Heart right ventricle (tissue), 16 donors: ENCODE data around the gene RNF11. TPM values are rescaled to one million over a fixed set of nuclear protein-coding genes. Genes with fewer than 3 reads are reported as not detected.

Experiments used
- ATAC-seq, 8 donors: fragments of 200-7000 bp; cut with Tn5 transposase; one replicate each; pipeline ENCODE4 v1.9.1; 2020; ENCODE audit warnings: mild to moderate bottlenecking in 8 of 8, moderate library complexity in 8 of 8, moderate number of reproducible peaks in 1 of 8
- DNase-seq, 2 donors: peaks; one replicate each; pipeline ENCODE4 v3.0.0-alpha.2; 2020
- H3K27ac ChIP-seq, 10 donors: fragments of 200-600 bp; sonication (generic) in 2 of 10; one replicate each; pipeline versions ENCODE4 v1.5.0 to v1.8.0; 2020 to 2022; ENCODE audit warnings: mild to moderate bottlenecking in 3 of 10
- H3K27me3 ChIP-seq, 7 donors: fragments of 200-600 bp; one replicate each; pipeline ENCODE4 v1.8.0; 2021 to 2022; ENCODE audit warnings: mild to moderate bottlenecking in 2 of 7
- H3K36me3 ChIP-seq, 9 donors: fragments of 200-600 bp; sonication (generic) in 1 of 9; one replicate each; pipeline versions ENCODE4 v1.5.0 to v1.8.0; 2020 to 2022; ENCODE audit warnings: mild to moderate bottlenecking in 2 of 9
- H3K4me1 ChIP-seq, 9 donors: fragments of 200-600 bp; sonication (generic) in 1 of 9; one replicate each; pipeline versions ENCODE4 v1.5.0 to v1.8.0; 2020 to 2022; ENCODE audit warnings: mild to moderate bottlenecking in 4 of 9
- H3K4me3 ChIP-seq, 10 donors: fragments of 200-600 bp; sonication (generic) in 2 of 10; one replicate each; pipeline versions ENCODE4 v1.5.0 to v1.8.0; 2020 to 2022; ENCODE audit warnings: mild to moderate bottlenecking in 7 of 10, moderate library complexity in 2 of 10
- H3K9me3 ChIP-seq, 11 donors: fragments of 200-600 bp in 10 of 11; sonication (generic) in 2 of 11; one replicate each; pipeline versions ENCODE4 v1.5.0 to v1.8.0; 2013 to 2022; ENCODE audit warnings: mild to moderate bottlenecking in 2 of 11, control low read depth in 1 of 11, moderate library complexity in 1 of 11
- CTCF ChIP-seq, 9 donors: fragments of 200-600 bp; sonication (generic) in 2 of 9; IDR thresholded peaks; one replicate each; pipeline versions ENCODE4 v1.5.0 to v1.8.0; 2021 to 2022; ENCODE audit warnings: antibody characterized with exemption in 9 of 9, mild to moderate bottlenecking in 5 of 9, moderate library complexity in 1 of 9
- WGBS, 2 donors: extraction: QIAGEN DNeasy Blood & Tissue Kit; methylation state at CpG; one replicate each; pipeline ENCODE4 v1.1.7; 2013; ENCODE audit warnings: inconsistent platforms in 1 of 2; 5-methylcytosine and 5-hydroxymethylcytosine counted together
- intact Hi-C, 10 donors: fragments of 100-400 bp; cut with DNase I; formaldehyde crosslinking; loops; one replicate each; pipeline versions ENCODE4 v1.11.1 to v1.14.2; 2022
- polyA plus RNA-seq, 2 donors: library from polyadenylated mRNA; stranded (reverse); fragments of 200-250 nt; gene quantifications; one replicate each; pipeline ENCODE4 v1.2.3, GENCODE V29; 2013
- total RNA-seq, 10 donors: library from RNA; stranded (reverse); fragmentation: NEBNext Ultra II Directional in 3 of 10; extraction: Animal tissue kit (Norgen Biotek cat#: 25700) in 3 of 10; gene quantifications; one replicate each; pipeline versions ENCODE4 v1.2.1 to v1.2.4, GENCODE V29; 2021 to 2023
- donor health status: Arrhythmogenic right ventricular cardiomyopathy.
- donor health status: ischemic (EF 13 %, LVEDD 7.1; RV severe dilation, severe dysfunction).
- donor health status: healthy with polysubstance abuse.
- donor health status: DM: no; HTN: yes; CAD: no.
- donor health status: DM: no; HTN: no; CAD: no.
- donor health status: ischemic (EF 25% LVEDD 6.9; RV normal size, moderate dysfunction).
- donor health status: ischemic (EF 25% LVEDD 5.7; RV mildly dilated, moderate dysfunction).
- donor health status: healthy.
- donor health status: DM: yes; HTN: yes; CAD: no.
- donor health status: Ischemic cardiomyopathy.
- donor health status: ischemic (EF 35%, LVEDD 5.7; RV mildly dilated, moderate dysfunction).
- donor health status: nonischemic (EF 11% LVEDD 7.7; RV severe dilation, severe dysfunction).
- donor health status: DM: yes; HTN: yes; CAD: no.
- donor health status: PGD.
- donor health status: ischemic (EF 29% LVEDD 5.4; RV normal size, mild dysfunction).
- donor health status: nonischemic (EF 23%, LVEDD 6.1; RV moderate dilation, normal function).

Gene RNF11
- total and polyA plus RNA-seq, 12 donors, result 33.5 to 157 (median 114) TPM

DNA sequence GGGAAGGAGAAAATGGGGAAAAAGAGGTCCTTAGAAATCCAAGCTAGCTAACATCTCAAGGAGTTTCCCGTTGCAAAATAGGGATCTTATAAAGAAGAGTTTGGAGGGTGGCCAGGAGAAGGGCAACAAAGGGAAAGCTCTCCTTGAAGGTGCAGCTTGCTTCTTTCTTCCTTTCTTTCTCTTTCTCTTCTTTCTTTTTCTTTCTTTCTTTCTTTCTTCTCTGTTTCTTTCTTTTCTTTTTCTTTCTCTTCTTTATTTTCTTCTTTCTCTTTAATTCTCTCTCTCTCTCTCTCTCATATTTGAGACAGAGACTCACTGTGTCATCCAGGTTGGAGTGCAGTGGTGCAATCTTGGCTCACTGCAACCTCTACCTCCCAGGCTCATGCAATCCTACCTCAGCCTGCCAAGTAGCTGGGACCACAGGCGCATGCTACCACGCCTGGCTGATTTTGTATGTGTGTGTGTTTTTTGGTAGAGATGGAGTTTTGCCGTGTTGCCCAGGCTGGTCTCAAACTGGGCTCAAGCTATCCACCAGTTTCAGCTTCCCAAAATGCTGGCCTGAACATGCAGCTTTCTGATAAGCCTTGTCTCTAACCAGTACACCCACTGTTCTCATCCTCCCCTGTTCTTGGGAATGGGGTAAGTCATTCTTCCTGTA, 44.4 kb downstream of the RNF11 start:
- Histone ChIP-seq H3K9me3 (no peaks in the 10 kb centered on the region), H3K36me3 (peaks cover 0 to 36% (median 0%) of the 10 kb centered on the region in 9 donors), H3K27ac (no peak overlapping the region), H3K4me3 (no peak overlapping the region), H3K27me3 (no peaks in the 10 kb centered on the region), H3K4me1 (peaks cover 0 to 34% (median 14%) of the 10 kb centered on the region in 9 donors)
- intact Hi-C loops, result no loop called here
- ATAC-seq, result no peak
- no peak for TF ChIP-seq CTCF (IDR thresholded peaks at IDR 0.05)
- no peak for DNase-seq
- WGBS, 2 donors, result 82 to 90% methylated on average over 4 of the region's 4 CpGs

GRCh38 chr1:51281807-51282206, 45.7 kb downstream of the RNF11 start:
- H3K4me1 ChIP-seq, result peaks cover 0 to 34% (median 14%) of the 10 kb centered on the region in 9 donors
- no peak for TF ChIP-seq CTCF (IDR thresholded peaks at IDR 0.05)
- H3K36me3 ChIP-seq, result peaks cover 0 to 23% (median 0%) of the 10 kb centered on the region in 9 donors
- H3K9me3 ChIP-seq, result no peaks in the 10 kb centered on the region
- intact Hi-C loops, result no loop called here
- no peak for DNase-seq
- no peaks in the 10 kb centered on the region for H3K27me3 ChIP-seq
- no peak for ATAC-seq
- WGBS, 2 donors, result 48 to 73% methylated on average over 5 of the region's 5 CpGs
- no peak overlapping the region for H3K27ac ChIP-seq
- H3K4me3 ChIP-seq, result no peak overlapping the region

DNA sequence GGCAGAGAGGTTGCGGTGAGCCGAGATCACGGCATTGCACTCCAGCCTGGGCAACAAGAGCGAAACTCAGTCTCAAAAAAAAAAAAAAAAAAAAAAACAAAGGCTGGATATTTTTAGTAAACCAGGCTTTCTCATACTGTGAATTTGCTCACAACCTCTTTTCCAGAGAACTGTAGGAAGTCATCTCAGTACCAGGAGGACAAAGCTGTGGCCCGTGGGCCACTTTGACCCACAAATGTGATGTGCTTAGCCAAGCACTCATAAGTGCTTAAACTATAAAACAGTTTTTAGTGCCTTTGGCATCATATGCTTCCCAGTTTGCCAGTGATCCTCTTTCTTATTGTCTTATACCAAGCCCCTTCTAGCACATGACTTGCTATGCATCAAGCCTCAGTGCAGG, 46.5 kb downstream of the RNF11 start:
- Histone ChIP-seq H3K36me3 (peaks cover 0 to 21% (median 0%) of the 10 kb centered on the region in 9 donors), H3K4me1 (peaks cover 0 to 34% (median 14%) of the 10 kb centered on the region in 9 donors), H3K27me3 (no peaks in the 10 kb centered on the region), H3K9me3 (no peaks in the 10 kb centered on the region), H3K4me3 (no peak overlapping the region), H3K27ac (no peak overlapping the region)
- no peak for DNase-seq
- 80 to 86% methylated on average over 5 of the region's 5 CpGs for WGBS, 2 donors
- ATAC-seq, result no peak
- intact Hi-C loops, result no loop called here
- no peak for TF ChIP-seq CTCF (IDR thresholded peaks at IDR 0.05)

DNA sequence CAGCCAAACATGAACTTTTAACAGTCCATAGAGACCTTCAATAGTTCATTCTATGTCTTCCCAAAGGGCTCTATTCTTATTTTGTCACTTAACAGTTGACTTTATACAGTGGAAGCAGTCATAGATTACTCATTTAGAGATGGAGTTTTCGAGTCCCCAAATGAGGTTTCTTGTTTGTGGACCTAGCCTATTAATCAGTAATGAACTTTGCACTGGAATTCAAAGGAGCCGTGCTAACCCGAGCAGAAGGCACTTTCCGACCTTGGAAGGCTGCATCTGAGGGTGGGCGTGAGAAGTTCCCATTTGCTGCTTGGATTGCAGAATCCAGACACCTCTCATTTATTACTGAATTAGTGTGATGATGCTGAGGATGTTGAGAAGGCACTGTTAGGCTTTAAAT, 47.9 kb downstream of the RNF11 start:
- Histone ChIP-seq H3K36me3 (peaks cover 0 to 28% (median 0%) of the 10 kb centered on the region in 9 donors), H3K9me3 (no peaks in the 10 kb centered on the region), H3K27ac (no peak overlapping the region), H3K4me1 (peaks cover 0 to 34% (median 14%) of the 10 kb centered on the region in 9 donors), H3K4me3 (no peak overlapping the region), H3K27me3 (no peaks in the 10 kb centered on the region)
- intact Hi-C loops, result loop anchor here in 1 of 10 donors (1.0 kb wide), 1 partner anchor 48 kb away; the partner anchor contains the start of gene RNF11
- ATAC-seq (no peak), DNase-seq (no peak)
- TF ChIP-seq CTCF (IDR thresholded peaks at IDR 0.05), result no peak
- WGBS, 2 donors, result 73 to 82% methylated on average over 5 of the region's 5 CpGs
